GM18508 (cell line): Measurements from ENCODE around the gene ERN1.

Source experiments
- ATAC-seq: cut with Tn5 transposase; IDR thresholded peaks from one replicate; pipeline ENCODE4 v1.9.1; 2021; ENCODE audit warnings: moderate number of reproducible peaks; ENCODE audit not compliant: insufficient read depth, unreplicated experiment

The ERN1 gene

DNA sequence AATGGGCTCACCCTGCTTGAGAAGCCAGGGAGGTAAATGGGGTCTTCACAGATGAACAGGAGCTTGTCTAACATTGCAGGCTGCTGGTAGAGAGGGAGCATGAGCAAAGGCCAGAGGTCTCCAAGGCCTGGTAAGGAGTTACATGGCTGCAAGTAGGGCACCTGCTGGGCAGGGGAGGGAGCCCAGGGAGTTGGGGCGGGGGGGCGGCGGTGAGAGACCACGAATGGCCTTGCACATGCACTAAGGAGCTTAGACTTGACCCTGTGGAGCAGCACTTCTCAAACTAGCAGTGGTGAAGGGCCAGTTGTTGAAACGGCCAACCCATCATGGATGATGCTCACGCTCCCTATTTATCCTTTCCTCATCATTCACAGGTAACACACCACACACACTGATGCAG lies 38.4 kb downstream of the ERN1 start:
- ATAC-seq, result no peak

DNA sequence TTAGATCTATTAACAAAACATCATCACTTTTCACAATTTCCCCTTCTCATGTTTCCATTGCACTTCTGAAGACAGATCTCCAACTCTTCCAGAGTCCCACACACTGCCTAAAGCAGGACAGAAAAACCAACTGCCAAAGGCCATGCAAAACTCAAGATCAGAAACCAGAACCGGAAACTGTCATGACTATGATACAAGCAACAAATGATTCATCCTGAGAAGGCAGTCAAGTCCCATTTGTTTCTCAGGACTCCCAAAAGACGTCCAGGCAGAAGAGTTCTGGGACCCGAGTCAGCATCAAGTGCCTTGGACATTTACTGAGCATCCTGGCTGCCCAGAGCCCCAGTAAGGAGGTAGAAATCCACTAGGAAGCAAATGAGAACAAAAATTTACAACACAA lies 38.8 kb downstream of the ERN1 start:
- no peak for ATAC-seq

DNA sequence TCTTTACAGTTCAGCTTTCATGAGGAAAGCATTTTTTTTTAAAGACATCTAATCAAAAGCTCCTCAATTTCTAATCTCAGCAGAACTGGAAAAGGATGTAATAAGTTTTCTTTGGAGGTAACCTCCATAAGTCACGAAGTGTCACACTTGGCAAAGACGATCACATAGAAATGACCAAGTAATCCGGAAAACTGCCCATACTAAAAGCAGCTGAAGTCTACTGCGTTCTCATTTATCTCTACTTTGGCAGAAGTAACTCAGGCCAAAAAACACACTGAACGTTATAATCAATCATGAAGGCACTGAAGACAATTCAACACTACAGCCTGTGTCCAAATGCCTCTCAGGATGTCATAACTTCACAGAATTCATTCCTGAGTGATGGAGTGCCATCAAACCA lies 39.8 kb downstream of the ERN1 start:
- no peak for ATAC-seq

DNA sequence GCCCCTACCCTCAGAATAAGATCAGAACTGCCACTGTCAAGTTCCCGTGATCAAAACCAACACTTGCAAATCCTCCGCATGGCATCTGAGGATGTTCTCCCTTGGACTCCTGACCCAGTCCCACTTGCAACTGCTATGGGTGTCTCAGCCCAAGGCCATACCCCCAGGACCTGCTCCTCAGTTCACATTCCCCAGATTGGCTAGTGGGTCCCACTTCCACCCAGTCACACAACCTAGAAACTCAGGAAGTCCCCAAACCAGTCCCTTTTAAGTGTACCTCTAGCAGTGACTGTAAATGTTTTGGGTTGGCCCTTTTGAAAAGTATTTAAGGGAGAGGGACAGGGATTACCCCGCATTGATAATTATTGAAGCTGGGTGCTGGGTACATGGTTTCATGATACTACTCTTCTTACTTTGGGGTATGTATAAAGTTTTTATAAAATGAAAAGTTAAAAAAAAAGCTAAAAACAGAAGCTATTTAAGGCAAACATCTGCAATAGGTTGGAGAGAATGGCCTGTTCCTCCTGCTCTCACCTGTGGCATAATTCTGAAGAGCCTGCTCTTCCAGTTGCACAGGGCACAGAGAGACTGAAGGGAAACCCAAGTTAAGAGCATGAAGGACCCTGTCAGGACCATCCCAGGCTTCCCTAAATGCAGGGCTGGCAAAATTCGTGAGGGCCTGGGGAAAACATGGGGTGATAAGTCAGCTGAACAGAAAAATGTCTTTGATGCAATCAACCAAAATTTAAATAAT lies 42.5 kb downstream of the ERN1 start:
- no peak for ATAC-seq

GRCh38 chr17:64085650-64086005 lies 44.3 kb downstream of the ERN1 start:
- no peak for ATAC-seq

- no peak for ATAC-seq
These were observed 44.8 kb downstream of the ERN1 start for GRCh38 chr17:64084940-64085649.

- no peak for ATAC-seq
These were observed 45.6 kb downstream of the ERN1 start for GRCh38 chr17:64084086-64084939.

DNA sequence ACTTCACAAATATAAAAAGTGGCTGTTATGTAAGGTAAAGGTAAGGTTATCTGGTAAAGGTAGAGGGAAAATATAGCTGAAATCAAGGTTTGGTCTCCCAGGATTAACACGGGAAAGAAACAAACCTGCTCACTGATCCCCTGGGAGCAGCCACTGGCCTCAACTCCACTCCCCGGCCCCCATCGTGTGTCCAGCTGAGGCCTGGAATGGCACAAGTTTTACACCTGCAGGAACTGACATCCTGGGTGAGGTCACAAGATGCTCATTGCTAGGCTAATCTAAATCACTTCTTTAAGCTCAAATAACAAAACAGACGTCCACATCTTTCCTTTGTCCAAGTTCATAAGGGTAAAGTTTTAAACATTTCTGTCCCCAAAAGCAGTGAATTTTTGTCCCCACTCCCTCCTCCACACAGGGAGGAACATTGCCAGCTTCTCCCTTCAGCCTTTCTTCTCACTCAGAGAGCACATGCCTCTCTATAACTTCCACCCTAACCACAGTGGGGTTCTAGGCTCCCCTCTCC lies 46.3 kb downstream of the ERN1 start:
- no peak for ATAC-seq

- ATAC-seq, result no peak
These were observed 46.9 kb downstream of the ERN1 start for GRCh38 chr17:64083093-64083492.

GRCh38 chr17:64081802-64082799 lies 47.8 kb downstream of the ERN1 start:
- no peak for ATAC-seq

DNA sequence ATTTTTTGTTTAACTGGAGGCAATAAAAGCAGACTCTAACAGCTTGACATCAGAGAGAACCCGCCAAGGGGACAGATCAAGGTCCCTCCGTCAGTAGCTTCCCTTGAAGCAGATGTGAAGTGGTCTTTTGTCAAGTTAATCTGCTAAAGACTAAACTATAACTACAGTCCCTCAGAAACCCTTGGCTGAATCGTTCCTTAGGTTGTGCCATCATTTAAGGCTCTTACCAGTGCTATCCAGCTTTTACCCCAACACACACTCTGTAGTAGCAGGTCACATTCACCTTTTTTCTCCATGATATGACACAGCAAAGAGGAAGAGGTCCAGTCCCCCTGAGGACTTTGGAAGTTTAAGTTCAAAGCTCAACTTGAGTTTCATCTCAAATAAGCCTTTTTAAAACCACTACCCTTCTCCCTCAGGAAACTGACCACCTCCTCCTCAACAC lies 49.7 kb downstream of the ERN1 start:
- no peak for ATAC-seq

DNA sequence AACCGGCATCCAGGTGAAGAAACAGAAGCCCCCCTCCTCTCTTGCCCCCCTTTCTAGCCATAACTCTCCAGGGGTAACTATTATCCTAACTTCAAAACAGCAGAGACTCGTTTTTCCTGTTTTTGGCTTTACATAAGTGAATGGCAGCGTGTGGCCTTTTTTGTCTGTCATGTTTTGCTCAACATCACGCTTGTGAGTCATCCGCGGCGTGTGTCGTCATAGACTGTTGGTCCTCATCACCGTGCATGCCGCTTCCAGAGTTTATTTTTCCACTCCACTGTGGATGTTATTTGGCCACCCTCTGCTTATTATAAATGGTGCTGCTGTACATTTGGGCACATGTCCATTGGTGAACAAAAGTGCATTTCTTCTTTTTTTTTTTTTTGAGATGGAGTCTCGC lies 52.6 kb downstream of the ERN1 start:
- ATAC-seq, result no peak

GRCh38 chr17:64075913-64076312 lies 54.0 kb downstream of the ERN1 start:
- no peak for ATAC-seq

DNA sequence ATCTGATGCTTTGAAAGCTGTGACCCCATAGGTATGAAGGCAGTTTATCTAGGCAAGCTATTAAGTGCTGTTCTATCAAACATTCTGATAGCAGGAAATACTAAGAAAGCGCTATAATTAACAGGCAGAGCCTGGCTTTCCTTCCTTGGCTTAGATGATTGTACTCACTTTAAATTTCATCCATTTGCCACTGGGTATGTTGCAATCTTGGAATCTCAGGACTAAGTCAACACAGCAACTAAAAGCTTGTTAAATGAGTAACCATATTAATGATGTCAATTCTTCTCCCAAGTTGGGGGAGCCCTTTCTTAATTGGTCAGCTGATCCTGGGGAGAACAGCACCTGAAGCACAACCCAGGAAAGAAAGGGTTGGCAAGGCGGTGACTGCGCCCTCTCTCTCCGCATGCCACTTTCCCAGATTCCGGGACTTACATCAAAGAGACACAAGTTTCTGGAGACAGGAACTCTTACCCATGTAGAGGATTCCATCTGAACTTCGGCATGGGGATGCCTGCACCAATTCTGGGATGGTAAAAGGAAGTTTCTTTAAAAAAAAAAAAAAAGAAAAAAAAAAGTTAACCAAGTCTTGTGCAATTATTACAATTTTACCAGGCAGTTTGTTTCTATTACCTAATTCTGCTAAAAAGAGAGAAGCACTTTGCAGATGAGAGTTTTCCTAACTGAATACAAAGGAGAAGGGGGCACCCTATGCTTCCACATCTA lies 55.1 kb downstream of the ERN1 start:
- no peak for ATAC-seq

- ATAC-seq, result no peak
These were observed 55.9 kb downstream of the ERN1 start for GRCh38 chr17:64073771-64074703.

DNA sequence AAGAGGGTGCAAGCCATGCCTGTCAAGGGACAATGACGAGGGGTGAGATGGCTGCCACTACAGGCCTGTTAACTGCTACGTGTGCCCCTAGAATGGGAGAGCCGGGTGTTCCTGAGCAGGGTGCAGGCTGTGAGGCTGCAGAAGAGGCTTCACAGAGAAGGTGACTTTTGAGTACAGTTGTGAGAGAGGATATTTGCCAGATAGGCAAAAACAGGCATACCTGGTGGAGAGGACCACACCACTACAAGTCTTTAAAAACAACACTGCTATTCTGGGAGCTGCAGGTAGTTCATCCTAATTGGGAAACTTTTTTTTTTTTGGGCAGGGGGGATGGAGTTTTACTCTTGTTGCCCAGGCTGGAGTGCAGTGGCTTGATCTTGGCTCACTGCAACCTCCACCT lies 58.8 kb downstream of the ERN1 start:
- ATAC-seq, result no peak

DNA sequence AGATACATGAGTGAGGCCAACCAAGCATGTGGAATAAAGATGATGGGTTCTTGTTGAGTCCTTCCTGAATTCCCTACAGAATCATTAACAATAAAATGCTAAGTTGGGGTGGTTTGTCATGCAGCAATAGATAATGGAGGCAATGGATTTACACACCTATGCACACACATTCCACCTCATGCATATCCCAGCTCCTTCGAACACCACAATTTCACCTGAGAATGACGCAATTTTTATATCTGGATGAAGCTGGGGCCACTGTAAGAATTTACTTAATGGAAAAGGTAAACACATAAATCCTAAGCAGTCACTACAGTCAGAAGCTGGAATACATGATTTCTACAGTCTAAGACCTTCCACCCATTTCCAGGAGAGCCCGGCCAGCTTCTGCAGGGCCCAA lies 59.7 kb downstream of the ERN1 start:
- ATAC-seq, result no peak

DNA sequence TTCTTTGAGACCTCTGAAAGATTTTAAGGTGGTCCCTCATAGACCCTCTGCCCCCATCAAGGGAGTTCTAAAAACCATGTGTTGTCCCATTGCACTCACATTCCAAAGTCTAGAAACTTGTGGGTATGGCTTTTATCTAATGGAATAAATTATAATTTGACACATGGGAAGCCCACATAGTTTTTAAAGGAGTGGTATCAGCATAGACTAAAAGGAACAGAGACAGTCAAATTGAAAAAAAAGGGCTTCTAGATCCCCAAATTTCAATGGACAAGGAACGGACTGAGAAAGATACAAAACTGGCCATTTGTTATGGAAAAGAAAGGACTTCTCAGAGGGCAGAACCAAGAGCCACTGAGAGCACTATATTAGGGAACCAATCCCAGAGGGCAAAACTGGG lies 60.8 kb downstream of the ERN1 start:
- no peak for ATAC-seq
